OCI-LY1 (cell line): Measurements from ENCODE around the gene C4B.
"Not testable (repeated sequence)": the region's sequence is repeated elsewhere in the genome, so short reads cannot be mapped to it uniquely, and the experiment has no call there.

Source experiments
- H2AFZ ChIP-seq: fragments of 200-600 bp; sonication (generic), shearing (Covaris generic); 2 replicates; pipeline ENCODE4 v1.6.0; 2014; ENCODE audit warnings: antibody characterized with exemption, mild to moderate bottlenecking, low read length
- H3F3A ChIP-seq: fragments of 200-600 bp; sonication (generic), shearing (Covaris generic); 2 replicates; pipeline ENCODE4 v1.6.0; 2014; ENCODE audit warnings: mild to moderate bottlenecking, antibody characterized with exemption, low read length, moderate library complexity; ENCODE audit not compliant: insufficient read depth
- H3K27ac ChIP-seq: fragments of 200-600 bp; sonication (generic); 2 replicates; pipeline ENCODE4 v1.5.1; 2014; ENCODE audit warnings: low read length, mixed run types, mild to moderate bottlenecking, low read depth; ENCODE audit not compliant: poor library complexity, severe bottlenecking
- H3K27me3 ChIP-seq: fragments of 200-600 bp; sonication (generic); 2 replicates; pipeline ENCODE4 v1.6.0; 2014; ENCODE audit warnings: antibody characterized with exemption, mild to moderate bottlenecking, low read length, moderate library complexity; ENCODE audit not compliant: insufficient read depth
- H3K36me3 ChIP-seq: fragments of 200-600 bp; sonication (generic); 2 replicates; pipeline ENCODE4 v1.6.1; 2014; ENCODE audit warnings: mild to moderate bottlenecking, antibody characterized with exemption, low read length, moderate library complexity, mixed read lengths; ENCODE audit not compliant: insufficient read depth
- H3K4me1 ChIP-seq: fragments of 200-600 bp; sonication (generic); 2 replicates; pipeline ENCODE4 v1.5.1; 2014; ENCODE audit warnings: mild to moderate bottlenecking, low read length, moderate library complexity; ENCODE audit not compliant: insufficient read depth, severe bottlenecking
- H3K4me2 ChIP-seq: fragments of 200-600 bp; sonication (generic), shearing (Covaris generic); 2 replicates; pipeline ENCODE4 v1.6.1; 2014; ENCODE audit warnings: low read length
- H3K4me3 ChIP-seq: fragments of 200-600 bp; sonication (generic); 2 replicates; pipeline ENCODE4 v1.5.1; 2014; ENCODE audit warnings: low read length, low read depth, mild to moderate bottlenecking, mixed read lengths; ENCODE audit not compliant: poor library complexity, severe bottlenecking
- H3K79me2 ChIP-seq: fragments of 200-600 bp; shearing (Covaris generic); 2 replicates; pipeline ENCODE4 v1.6.1; 2016; ENCODE audit warnings: mixed run types, low read length, mixed read lengths; ENCODE audit not compliant: insufficient read depth
- H3K9ac ChIP-seq: fragments of 200-600 bp; sonication (generic), shearing (Covaris generic); 2 replicates; pipeline ENCODE4 v1.6.1; 2014; ENCODE audit warnings: mild to moderate bottlenecking, low read length, mixed read lengths
- H3K9me2 ChIP-seq: fragments of 200-600 bp; sonication (generic), shearing (Covaris generic); 2 replicates; pipeline ENCODE4 v1.6.1; 2014; ENCODE audit warnings: low read depth, mild to moderate bottlenecking, low read length, mixed read lengths
- H3K9me3 ChIP-seq: fragments of 200-600 bp; shearing (Covaris generic); 2 replicates; pipeline ENCODE4 v1.6.1; 2014; ENCODE audit warnings: low read length, mixed read lengths
- H4K20me1 ChIP-seq: fragments of 200-600 bp; sonication (generic), shearing (Covaris generic); 2 replicates; pipeline ENCODE4 v1.6.0; 2016; ENCODE audit warnings: mild to moderate bottlenecking, low read length; ENCODE audit not compliant: insufficient read depth
- CTCF ChIP-seq: fragments of 200-600 bp; sonication (generic), shearing (Covaris generic); IDR thresholded peaks from 2 replicates; pipeline ENCODE4 v1.5.1; 2017; ENCODE audit warnings: mild to moderate bottlenecking, antibody characterized with exemption, low read length, moderate library complexity, mixed read lengths
- EZH2 ChIP-seq: fragments of 200-600 bp; sonication (generic), shearing (Covaris generic); IDR thresholded peaks from 2 replicates; pipeline ENCODE4 v1.8.0; 2017; ENCODE audit warnings: borderline replicate concordance, mixed run types, mild to moderate bottlenecking, antibody characterized with exemption, low read length, moderate library complexity, mixed read lengths

C4B gene

GRCh38 chr6:32042276-32042675 is 27.7 kb downstream of the C4B start:
- not testable (repeated sequence) for H4K20me1 ChIP-seq, H3K9me3 ChIP-seq, H3K79me2 ChIP-seq, H3K27ac ChIP-seq, H3K9ac ChIP-seq, H3K36me3 ChIP-seq, H3K4me2 ChIP-seq, H2AFZ ChIP-seq, H3K27me3 ChIP-seq, H3K4me1 ChIP-seq, H3K4me3 ChIP-seq, H3F3A ChIP-seq, H3K9me2 ChIP-seq

- not testable (repeated sequence) for H3K4me1 ChIP-seq, H3K9me3 ChIP-seq, H3F3A ChIP-seq, H3K36me3 ChIP-seq, H4K20me1 ChIP-seq, H3K27me3 ChIP-seq, H3K4me2 ChIP-seq, H3K79me2 ChIP-seq, H3K9ac ChIP-seq, H3K9me2 ChIP-seq, H3K27ac ChIP-seq, H2AFZ ChIP-seq, H3K4me3 ChIP-seq
These were observed 29.2 kb downstream of the C4B start for GRCh38 chr6:32043589-32044380.

DNA sequence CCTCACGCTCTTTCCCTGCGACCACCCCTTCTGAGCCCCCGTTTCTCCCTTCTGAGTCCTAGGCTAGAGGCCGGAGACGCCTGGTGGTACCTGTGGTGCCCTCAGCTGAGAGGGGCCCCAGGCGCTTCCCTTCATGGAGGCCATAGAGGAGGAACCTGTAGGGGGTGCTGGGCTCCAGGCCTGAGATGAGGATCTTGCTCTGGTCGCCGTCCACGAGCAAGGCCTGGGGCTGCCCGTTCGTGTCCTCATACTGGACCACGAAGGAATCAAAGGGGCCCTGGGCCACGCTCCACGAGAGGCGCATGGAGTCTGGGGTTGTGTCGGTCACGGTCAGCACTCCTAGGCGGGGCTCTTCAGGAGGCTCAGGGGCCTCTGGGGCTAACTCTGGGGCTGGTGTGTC is 30.3 kb downstream of the C4B start:
- H3K27me3 ChIP-seq, H3K4me3 ChIP-seq, H3K4me1 ChIP-seq, H3K4me2 ChIP-seq, H3K9me3 ChIP-seq, H3K79me2 ChIP-seq, H3K36me3 ChIP-seq, H4K20me1 ChIP-seq, H3K27ac ChIP-seq, H3F3A ChIP-seq, H3K9ac ChIP-seq, H2AFZ ChIP-seq, H3K9me2 ChIP-seq: not testable (repeated sequence)

- H3K9me2 ChIP-seq: no peaks in the 10 kb centered on the region
- no peak for TF ChIP-seq CTCF
- TF ChIP-seq EZH2: no peak
- no peaks in the 10 kb centered on the region for H3K36me3 ChIP-seq
- H3F3A ChIP-seq: no peaks in the 10 kb centered on the region
- no peak overlapping the region for H3K4me3 ChIP-seq
- H3K27me3 ChIP-seq: no peaks in the 10 kb centered on the region
- no peak overlapping the region for H3K9ac ChIP-seq
- H4K20me1 ChIP-seq: no peaks in the 10 kb centered on the region
- H3K4me2 ChIP-seq: no peak overlapping the region
- no peaks in the 10 kb centered on the region for H3K9me3 ChIP-seq
- H3K79me2 ChIP-seq: no peaks in the 10 kb centered on the region
- H2AFZ ChIP-seq: no peak overlapping the region
- no peak overlapping the region for H3K27ac ChIP-seq
- no peaks in the 10 kb centered on the region for H3K4me1 ChIP-seq
These were observed 31.3 kb downstream of the C4B start for GRCh38 chr6:32045811-32046449.
